Left ventricle myocardium inferior (tissue), 1 donor: ENCODE measurements around the gene TRIM68. TPM values are rescaled to one million over a fixed set of nuclear protein-coding genes. Genes with fewer than 3 reads are reported as not detected.
A peak's percentile ranks its signal among the peaks of the same experiment; 100 is the strongest.

Source experiments
- DNase-seq: peaks from one replicate; pipeline ENCODE4 v3.0.0-alpha.2; 2020
- H3K27ac ChIP-seq: fragments of 200-600 bp; replicated peaks from 2 replicates; pipeline ENCODE4 v1.8.0; 2021
- H3K27me3 ChIP-seq: fragments of 200-600 bp; 2 replicates; pipeline ENCODE4 v1.8.0; 2021; ENCODE audit warnings: low read depth
- H3K36me3 ChIP-seq: fragments of 200-600 bp; 2 replicates; pipeline ENCODE4 v1.8.0; 2021
- H3K4me1 ChIP-seq: fragments of 200-600 bp; 2 replicates; pipeline ENCODE4 v1.8.0; 2021
- H3K4me3 ChIP-seq: fragments of 200-600 bp; 2 replicates; pipeline ENCODE4 v1.8.0; 2021; ENCODE audit warnings: mild to moderate bottlenecking, moderate library complexity
- H3K9me3 ChIP-seq: fragments of 200-600 bp; replicated peaks from 2 replicates; pipeline ENCODE4 v1.8.0; 2021
- intact Hi-C: fragments of 100-400 bp; cut with micrococcal nuclease; formaldehyde crosslinking; loops from one replicate; pipeline ENCODE4 v1.11.0; 2022
- total RNA-seq: library from RNA; stranded (reverse); fragmentation: NEBNext Ultra II Directional; extraction: Animal tissue kit (Norgen Biotek cat#: 25700); gene quantifications from one replicate; pipeline ENCODE4 v1.2.1, GENCODE V29; 2021
- TF ChIP-seq, protein P1 (sequence below): fragments of 200-600 bp; IDR thresholded peaks from 2 replicates; pipeline ENCODE4 v1.8.0; 2021; ENCODE audit warnings: antibody characterized with exemption, mild to moderate bottlenecking, borderline replicate concordance
- donor health status: DM: no; HTN: yes; CAD: no; lungs with severe emphysema.

The TRIM68 gene
- total RNA-seq, 1 donor from 2014 or later = 10.6 TPM

DNA sequence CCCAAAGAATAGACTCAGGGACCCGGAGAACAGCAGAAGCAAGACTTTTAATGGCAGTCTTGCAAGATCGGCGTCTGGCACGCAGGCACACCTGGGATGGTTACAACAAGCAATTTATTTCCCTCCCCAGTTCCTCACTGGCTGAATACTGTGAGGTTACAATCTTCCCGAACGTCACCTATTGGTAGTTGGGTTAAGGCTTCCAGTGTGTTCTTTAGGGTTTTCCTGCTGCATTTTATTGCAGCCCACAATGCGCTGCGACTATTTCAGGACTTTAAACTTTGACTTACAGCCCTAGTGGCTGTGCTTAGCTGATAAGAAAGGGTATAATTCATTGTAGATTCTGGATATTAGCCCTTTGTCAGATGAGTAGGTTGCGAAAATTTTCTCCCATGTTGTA is 11.5 kb upstream of the TRIM68 start:
- TF ChIP-seq, protein P1, sequence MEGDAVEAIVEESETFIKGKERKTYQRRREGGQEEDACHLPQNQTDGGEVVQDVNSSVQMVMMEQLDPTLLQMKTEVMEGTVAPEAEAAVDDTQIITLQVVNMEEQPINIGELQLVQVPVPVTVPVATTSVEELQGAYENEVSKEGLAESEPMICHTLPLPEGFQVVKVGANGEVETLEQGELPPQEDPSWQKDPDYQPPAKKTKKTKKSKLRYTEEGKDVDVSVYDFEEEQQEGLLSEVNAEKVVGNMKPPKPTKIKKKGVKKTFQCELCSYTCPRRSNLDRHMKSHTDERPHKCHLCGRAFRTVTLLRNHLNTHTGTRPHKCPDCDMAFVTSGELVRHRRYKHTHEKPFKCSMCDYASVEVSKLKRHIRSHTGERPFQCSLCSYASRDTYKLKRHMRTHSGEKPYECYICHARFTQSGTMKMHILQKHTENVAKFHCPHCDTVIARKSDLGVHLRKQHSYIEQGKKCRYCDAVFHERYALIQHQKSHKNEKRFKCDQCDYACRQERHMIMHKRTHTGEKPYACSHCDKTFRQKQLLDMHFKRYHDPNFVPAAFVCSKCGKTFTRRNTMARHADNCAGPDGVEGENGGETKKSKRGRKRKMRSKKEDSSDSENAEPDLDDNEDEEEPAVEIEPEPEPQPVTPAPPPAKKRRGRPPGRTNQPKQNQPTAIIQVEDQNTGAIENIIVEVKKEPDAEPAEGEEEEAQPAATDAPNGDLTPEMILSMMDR = no peak
- H3K36me3 ChIP-seq = no peaks in the 10 kb centered on the region
- peaks cover 11% of the 10 kb centered on the region for H3K27me3 ChIP-seq
- DNase-seq = no peak
- H3K4me3 ChIP-seq = no peak overlapping the region
- no peaks in the 10 kb centered on the region for H3K4me1 ChIP-seq
- no peak overlapping the region for H3K27ac ChIP-seq
- intact Hi-C loops = no loop called here
- H3K9me3 ChIP-seq = peaks cover 5% of the 10 kb centered on the region

GRCh38 chr11:4615856-4616444 is 7.9 kb upstream of the TRIM68 start:
- intact Hi-C loops = no loop called here
- H3K36me3 ChIP-seq = no peaks in the 10 kb centered on the region
- H3K27me3 ChIP-seq = peaks cover 11% of the 10 kb centered on the region
- H3K4me3 ChIP-seq = no peak overlapping the region
- TF ChIP-seq, protein P1 = no peak
- no peak for DNase-seq
- no peaks in the 10 kb centered on the region for H3K4me1 ChIP-seq
- no peak overlapping the region for H3K27ac ChIP-seq
- H3K9me3 ChIP-seq = no peaks in the 10 kb centered on the region

- Histone ChIP-seq H3K9me3 (no peaks in the 10 kb centered on the region), H3K4me3 (no peak overlapping the region), H3K27ac (no peak overlapping the region), H3K36me3 (no peaks in the 10 kb centered on the region), H3K4me1 (peaks cover 25% of the 10 kb centered on the region), H3K27me3 (no peaks in the 10 kb centered on the region)
- TF ChIP-seq, protein P1 = no peak
- no peak for DNase-seq
- intact Hi-C loops = no loop called here
Observed at GRCh38 chr11:4611986-4612385, 4.0 kb upstream of the TRIM68 start.

- H3K27me3 ChIP-seq = no peaks in the 10 kb centered on the region
- peak overlapping the region; percentile 46 for H3K4me3 ChIP-seq
- intact Hi-C loops = no loop called here
- H3K9me3 ChIP-seq = no peaks in the 10 kb centered on the region
- DNase-seq = no peak
- peaks cover 2% of the 10 kb centered on the region for H3K36me3 ChIP-seq
- peaks cover 38% of the 10 kb centered on the region for H3K4me1 ChIP-seq
- H3K27ac ChIP-seq = peak overlapping the region; percentile 76
- TF ChIP-seq, protein P1 = no peak
Observed at GRCh38 chr11:4610258-4610935, 2.4 kb upstream of the TRIM68 start.

GRCh38 chr11:4607096-4607495 is 935 bp downstream of the TRIM68 start:
- H3K4me1 ChIP-seq = peaks cover 38% of the 10 kb centered on the region
- TF ChIP-seq, protein P1 = no peak
- DNase-seq = no peak
- peak overlapping the region; percentile 85 for H3K4me3 ChIP-seq
- H3K27ac ChIP-seq = peak overlapping the region; percentile 96
- H3K36me3 ChIP-seq = peaks cover 35% of the 10 kb centered on the region
- H3K9me3 ChIP-seq = no peaks in the 10 kb centered on the region
- no peaks in the 10 kb centered on the region for H3K27me3 ChIP-seq
- intact Hi-C loops = no loop called here
